Activated T-helper 1 cell treated with anti-CD3 and anti-CD28 coated beads, Interleukin-12 subunit alpha, Interleukin-12 subunit beta, Interleukin-2, Interleukin-4 antibody, amounts not matched to agents 30 ng/mL and 10 ng/mL and 1 ng/mL, durations not matched to agents 14 hours and 24 hours and 36 hours (primary cell): ENCODE measurements around the gene NME9. TPM values are rescaled to one million over a fixed set of nuclear protein-coding genes. Genes with fewer than 3 reads are reported as not detected.

ENCODE experiments used
- DNase-seq: peaks from one replicate; pipeline ENCODE4 v3.0.0; 2021; ENCODE audit warnings: low spot score
- H3K27ac Mint-ChIP-seq: one replicate; pipeline ENCODE4 v1.8.0; 2021; ENCODE audit warnings: mild to moderate bottlenecking, mixed read lengths
- H3K27me3 Mint-ChIP-seq: one replicate; pipeline ENCODE4 v1.8.0; 2022; ENCODE audit warnings: mild to moderate bottlenecking, moderate library complexity, mixed read lengths; ENCODE audit not compliant: insufficient read depth
- H3K36me3 Mint-ChIP-seq: one replicate; pipeline ENCODE4 v1.8.0; 2021; ENCODE audit warnings: low read depth, mixed read lengths
- H3K4me1 Mint-ChIP-seq: one replicate; pipeline ENCODE4 v1.8.0; 2021; ENCODE audit warnings: low read depth, mixed read lengths
- H3K4me3 Mint-ChIP-seq: one replicate; pipeline ENCODE4 v1.8.0; 2021; ENCODE audit warnings: mild to moderate bottlenecking, moderate library complexity, mixed read lengths
- H3K9me3 Mint-ChIP-seq: one replicate; pipeline ENCODE4 v1.8.0; 2021; ENCODE audit warnings: mixed read lengths
- intact Hi-C: fragments of 100-400 bp; cut with micrococcal nuclease; formaldehyde crosslinking; loops from one replicate; pipeline ENCODE4 v1.15.1; 2024
- total RNA-seq: library from RNA; stranded (reverse); gene quantifications from 2 replicates; pipeline ENCODE4 v1.2.3, GENCODE V29; 2022

NME9 gene
- total RNA-seq, 1 donor from 2014 or later = not detected

DNA sequence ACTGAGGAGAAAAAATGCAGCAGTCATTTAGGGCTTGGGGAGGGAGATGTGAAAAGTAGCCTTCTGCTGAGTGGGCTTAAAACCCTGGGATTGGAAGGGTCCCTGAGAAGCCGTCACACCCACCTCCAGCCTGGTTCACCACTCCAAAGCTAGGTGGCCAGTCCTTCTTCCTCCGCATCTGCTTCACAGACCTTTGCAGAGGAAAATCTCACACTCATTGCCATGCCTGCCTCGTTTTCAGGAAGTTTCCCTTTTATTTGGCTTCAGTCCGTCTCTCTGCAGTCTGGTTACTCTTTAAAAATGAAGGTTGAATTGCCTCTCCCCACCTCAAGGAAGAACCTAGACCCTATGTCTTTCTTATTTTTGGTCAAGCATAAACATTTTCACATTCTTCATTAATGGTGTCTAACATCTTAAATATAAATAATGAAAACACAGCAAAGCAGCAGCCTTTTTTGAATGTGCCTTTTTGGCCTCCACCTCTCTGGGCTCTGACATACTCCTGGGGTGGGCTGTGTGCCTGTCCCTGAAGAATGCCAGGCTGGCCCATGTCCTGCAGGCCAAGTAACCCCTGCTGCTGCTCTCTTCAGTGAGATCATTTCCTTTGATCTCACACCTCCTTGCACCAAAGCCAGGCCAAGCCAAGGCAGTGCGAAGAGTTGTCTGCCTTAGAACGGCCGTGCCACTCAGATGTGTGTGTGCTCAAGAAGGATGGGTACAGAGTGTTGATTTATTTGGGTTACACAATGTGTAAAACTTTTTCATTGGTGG, 29.7 kb upstream of the NME9 start:
- peaks cover 10% of the 10 kb centered on the region for H3K27me3 Mint-ChIP-seq
- H3K9me3 Mint-ChIP-seq = no peaks in the 10 kb centered on the region
- H3K4me3 Mint-ChIP-seq = no peak overlapping the region
- intact Hi-C loops = no loop called here
- no peaks in the 10 kb centered on the region for H3K4me1 Mint-ChIP-seq
- H3K36me3 Mint-ChIP-seq = no peaks in the 10 kb centered on the region
- H3K27ac Mint-ChIP-seq = no peak overlapping the region
- no peak for DNase-seq

DNA sequence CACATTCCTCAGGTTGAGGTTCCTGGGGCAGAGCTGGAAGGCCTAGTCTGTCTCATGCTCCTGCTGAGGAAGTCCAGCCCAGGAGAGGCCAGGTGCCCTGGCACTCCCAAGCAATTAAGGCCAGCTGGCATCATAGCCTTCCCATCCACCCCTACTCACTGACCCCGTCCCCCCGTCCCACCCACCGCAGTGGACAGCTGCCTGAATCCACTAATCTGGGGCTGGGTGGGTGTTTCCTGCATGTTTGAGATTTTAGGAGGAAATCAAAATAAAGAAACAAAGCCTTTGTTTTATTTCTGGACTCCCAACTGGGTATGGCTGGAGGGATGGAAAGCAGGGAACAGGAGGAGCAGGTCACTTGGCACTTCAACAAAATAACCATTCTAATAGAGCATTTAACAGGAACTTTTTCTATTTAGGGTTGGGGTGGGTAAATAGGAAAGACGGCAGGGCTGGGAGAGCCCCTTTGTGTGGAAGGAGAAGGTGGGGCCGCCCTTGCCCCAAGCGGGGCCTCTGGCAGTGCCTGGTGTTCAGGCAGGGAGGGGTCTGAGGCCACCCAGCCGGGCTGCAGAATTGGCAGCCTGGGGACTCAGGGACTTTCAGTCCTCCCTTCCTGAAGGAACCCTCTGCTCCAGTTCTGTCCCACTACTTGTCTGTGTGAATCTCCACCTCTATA, 27.2 kb upstream of the NME9 start:
- intact Hi-C loops = no loop called here
- Mint-ChIP-seq H3K36me3 (no peaks in the 10 kb centered on the region), H3K27ac (no peak overlapping the region), H3K4me3 (no peak overlapping the region), H3K27me3 (peaks cover 6% of the 10 kb centered on the region), H3K9me3 (no peaks in the 10 kb centered on the region), H3K4me1 (no peaks in the 10 kb centered on the region)
- DNase-seq = no peak

DNA sequence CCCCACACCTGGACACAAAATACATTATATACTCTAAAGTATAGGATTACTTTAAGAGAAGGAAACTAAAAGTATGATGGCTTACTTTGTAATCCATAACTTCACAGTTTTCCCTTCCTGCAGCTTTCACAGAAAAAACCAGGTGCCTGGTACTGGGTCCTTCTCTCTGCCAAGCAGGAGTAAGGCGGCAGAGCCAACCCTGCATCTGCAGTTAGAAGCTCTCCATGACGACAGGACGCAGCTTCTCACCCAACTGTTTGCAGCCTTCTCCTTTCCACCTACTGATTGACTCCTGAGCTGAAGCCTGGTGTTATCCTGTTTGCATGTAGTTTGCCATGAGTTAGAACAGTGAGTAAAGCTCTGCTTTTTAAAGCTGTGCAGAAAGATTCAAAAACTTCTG, 25.4 kb upstream of the NME9 start:
- no peaks in the 10 kb centered on the region for H3K9me3 Mint-ChIP-seq
- no peak overlapping the region for H3K4me3 Mint-ChIP-seq
- H3K36me3 Mint-ChIP-seq = no peaks in the 10 kb centered on the region
- intact Hi-C loops = no loop called here
- no peak overlapping the region for H3K27ac Mint-ChIP-seq
- H3K4me1 Mint-ChIP-seq = no peaks in the 10 kb centered on the region
- peaks cover 14% of the 10 kb centered on the region for H3K27me3 Mint-ChIP-seq
- DNase-seq = no peak

DNA sequence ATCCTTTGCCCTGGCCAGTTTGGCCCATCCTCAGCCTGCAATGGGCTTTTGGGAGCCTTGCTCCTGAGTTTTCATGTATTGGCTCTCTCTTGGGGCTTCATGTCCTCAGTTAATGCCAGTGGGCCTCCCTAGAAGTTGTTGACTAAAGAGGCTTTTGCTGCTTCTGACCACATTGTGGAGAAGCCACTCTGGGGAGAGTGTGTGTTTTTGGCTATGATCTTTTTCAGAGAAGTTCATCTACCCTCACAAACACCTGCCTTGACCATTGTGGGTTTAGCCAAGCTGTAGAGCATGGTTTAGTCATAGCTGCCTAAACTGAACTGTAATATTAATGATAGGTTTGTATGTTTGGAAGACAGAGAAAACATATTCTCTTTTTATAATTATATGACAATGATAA, 24.7 kb upstream of the NME9 start:
- Mint-ChIP-seq H3K36me3 (no peaks in the 10 kb centered on the region), H3K9me3 (no peaks in the 10 kb centered on the region), H3K4me1 (no peaks in the 10 kb centered on the region), H3K4me3 (no peak overlapping the region), H3K27ac (no peak overlapping the region), H3K27me3 (peaks cover 20% of the 10 kb centered on the region)
- intact Hi-C loops = no loop called here
- DNase-seq = no peak

DNA sequence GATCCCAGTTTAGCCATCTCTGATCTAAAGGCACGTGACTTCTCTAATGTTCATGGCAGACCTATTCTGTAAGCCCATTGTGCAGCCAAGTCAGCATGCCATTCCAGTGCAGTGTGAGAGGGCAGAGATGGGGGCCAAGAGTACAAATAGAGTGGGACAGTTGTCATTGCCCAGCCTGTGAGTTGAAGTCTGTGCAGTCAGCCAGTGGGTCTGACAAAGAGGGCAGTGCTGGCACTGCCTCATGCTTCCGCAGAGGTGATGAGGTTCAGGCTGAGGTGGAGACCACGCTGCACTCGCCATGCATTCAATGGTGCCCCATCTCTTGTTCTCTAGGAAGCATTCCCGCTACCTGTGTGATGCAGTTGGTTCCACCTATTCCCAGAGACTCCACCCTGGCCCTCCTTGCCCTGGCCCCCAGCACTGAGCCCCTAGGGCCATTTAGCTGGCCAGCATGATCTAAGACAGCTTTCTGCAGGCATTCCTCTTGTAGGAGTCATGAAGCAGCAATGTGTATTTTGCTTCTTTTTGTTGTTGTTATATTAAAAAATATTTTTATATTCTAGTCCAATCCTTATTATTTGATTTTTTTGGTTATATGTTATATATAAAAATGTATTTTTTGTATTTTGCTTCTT, 22.4 kb upstream of the NME9 start:
- peaks cover 2% of the 10 kb centered on the region for H3K36me3 Mint-ChIP-seq
- H3K4me1 Mint-ChIP-seq = peaks cover 11% of the 10 kb centered on the region
- H3K9me3 Mint-ChIP-seq = no peaks in the 10 kb centered on the region
- intact Hi-C loops = no loop called here
- peaks cover 27% of the 10 kb centered on the region for H3K27me3 Mint-ChIP-seq
- DNase-seq = no peak
- no peak overlapping the region for H3K27ac Mint-ChIP-seq
- H3K4me3 Mint-ChIP-seq = no peak overlapping the region

DNA sequence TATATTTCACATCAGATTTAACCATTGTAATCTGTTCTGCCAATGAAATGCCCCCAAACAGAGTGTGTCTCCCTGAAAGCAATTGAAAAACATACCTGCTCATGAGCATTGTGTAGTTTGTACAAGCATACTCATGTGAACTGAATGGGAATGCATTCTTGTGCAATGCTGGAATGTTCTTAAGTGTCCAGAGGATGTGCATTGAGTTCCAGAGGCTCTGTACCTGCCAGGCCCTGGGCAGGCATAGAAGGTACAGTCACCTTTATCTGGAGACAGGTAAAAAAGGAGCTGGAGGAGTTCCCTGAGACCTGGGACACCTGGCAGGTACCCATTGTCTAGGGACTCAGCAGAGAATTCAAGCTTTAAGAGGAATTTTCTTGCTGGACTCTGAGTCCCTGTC, 21.5 kb upstream of the NME9 start:
- Mint-ChIP-seq H3K27me3 (peaks cover 31% of the 10 kb centered on the region), H3K4me3 (no peak overlapping the region)
- intact Hi-C loops = no loop called here

DNA sequence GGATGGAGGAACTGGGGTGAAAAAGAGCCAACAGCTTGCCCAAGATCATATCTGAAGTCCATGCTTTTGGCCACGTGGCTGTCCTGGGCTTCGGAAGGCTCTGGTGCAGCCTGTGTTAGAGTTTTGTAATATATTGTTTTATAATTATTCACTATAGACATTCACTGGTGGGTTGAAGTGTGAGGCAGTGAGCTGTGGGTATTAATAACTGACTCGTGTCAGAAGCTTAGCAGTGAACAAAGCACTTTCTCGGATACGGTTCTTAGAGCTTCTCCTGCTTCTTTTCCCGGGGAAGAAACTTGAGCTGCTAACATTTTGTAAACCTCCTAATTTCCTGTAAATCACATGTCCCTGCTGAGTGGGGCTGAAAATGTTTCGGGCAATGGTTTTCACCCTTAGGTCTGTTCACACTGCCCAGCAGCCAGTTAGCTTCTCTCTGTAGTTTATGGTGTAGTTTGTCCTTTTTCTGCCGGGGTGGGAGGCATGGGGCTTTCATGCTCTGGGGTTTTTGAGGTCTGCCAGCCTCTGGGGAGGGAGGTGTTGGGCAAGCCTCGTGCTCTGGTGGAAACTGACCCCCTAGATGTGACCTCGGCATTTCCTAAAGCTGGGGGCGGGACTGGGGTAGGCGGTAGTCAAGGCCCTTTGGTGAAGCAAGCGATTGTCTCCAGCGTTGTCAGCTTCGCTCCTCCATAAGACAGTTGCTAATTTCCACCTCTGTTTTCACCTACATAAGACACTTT, 20.4 kb upstream of the NME9 start:
- no peak overlapping the region for H3K27ac Mint-ChIP-seq
- H3K4me3 Mint-ChIP-seq = peak overlapping the region; percentile 33
- DNase-seq = no peak
- peaks cover 31% of the 10 kb centered on the region for H3K27me3 Mint-ChIP-seq
- no peaks in the 10 kb centered on the region for H3K9me3 Mint-ChIP-seq
- intact Hi-C loops = loop anchor here (2.0 kb wide), 1 partner anchor 169 kb away; no protein-coding TSS in a partner anchor
- H3K36me3 Mint-ChIP-seq = peaks cover 2% of the 10 kb centered on the region
- peaks cover 12% of the 10 kb centered on the region for H3K4me1 Mint-ChIP-seq

More for the DNA sequence above, 21.5 kb upstream of the NME9 start:
- Mint-ChIP-seq H3K27ac (no peak overlapping the region), H3K4me1 (peaks cover 12% of the 10 kb centered on the region), H3K36me3 (peaks cover 2% of the 10 kb centered on the region), H3K9me3 (no peaks in the 10 kb centered on the region)
- no peak for DNase-seq

DNA sequence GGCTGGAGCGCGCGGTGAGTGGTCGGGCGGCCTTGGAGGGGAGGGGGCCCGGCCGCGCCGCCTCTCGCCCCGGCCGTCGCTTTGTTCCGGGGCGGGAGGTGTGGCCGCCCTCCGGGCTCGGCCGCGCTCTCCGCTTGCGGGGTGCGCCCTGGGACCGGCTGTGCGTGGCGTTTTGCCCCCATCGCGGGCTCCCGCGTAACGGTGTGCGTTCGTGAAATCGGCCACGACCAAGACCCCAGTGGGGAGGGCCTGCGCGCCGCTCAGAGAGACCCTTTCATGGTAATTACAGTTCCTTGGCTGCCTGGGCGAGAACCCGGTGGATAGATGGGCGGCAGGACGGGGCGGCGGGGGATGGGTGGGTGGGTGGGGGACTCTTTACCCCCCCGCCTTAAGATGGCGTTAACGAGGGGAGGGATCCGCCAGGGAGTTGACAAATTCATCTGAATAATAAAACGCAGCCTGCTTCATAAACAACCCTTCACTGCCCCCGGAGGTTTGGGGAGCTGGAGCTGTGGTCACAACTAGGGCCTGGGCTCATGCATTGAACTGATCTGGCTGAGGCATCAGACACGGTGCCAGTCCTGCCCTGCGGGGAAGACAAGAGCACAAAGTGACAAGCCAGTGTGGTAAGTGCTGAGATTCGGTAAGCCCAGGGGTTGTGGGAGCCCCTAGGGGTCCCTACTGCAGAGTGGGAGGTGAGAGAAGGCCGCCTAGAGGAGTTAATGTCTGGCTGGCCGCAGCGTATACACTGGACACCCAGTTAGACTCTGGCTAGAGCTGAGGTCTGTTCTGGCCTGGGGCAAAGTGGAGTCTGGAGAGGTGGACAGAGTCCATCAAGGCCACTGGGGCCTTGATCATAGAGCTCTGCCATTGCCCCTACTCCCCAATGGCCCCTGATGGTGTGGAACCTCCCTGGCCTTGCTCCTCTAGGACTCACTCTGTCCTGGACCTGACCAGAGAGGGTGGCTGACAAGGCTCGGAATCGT, 19.4 kb upstream of the NME9 start:
- H3K4me3 Mint-ChIP-seq = peak overlapping the region; percentile 67
- H3K27ac Mint-ChIP-seq = no peak overlapping the region
- no peaks in the 10 kb centered on the region for H3K9me3 Mint-ChIP-seq
- DNase-seq = no peak
- intact Hi-C loops = loop anchor here (1.0 to 2.0 kb wide), 3 partner anchors 20 to 281 kb away; partner anchors contain the start of gene NME9
- peaks cover 33% of the 10 kb centered on the region for H3K27me3 Mint-ChIP-seq
- peaks cover 12% of the 10 kb centered on the region for H3K4me1 Mint-ChIP-seq
- peaks cover 2% of the 10 kb centered on the region for H3K36me3 Mint-ChIP-seq

DNA sequence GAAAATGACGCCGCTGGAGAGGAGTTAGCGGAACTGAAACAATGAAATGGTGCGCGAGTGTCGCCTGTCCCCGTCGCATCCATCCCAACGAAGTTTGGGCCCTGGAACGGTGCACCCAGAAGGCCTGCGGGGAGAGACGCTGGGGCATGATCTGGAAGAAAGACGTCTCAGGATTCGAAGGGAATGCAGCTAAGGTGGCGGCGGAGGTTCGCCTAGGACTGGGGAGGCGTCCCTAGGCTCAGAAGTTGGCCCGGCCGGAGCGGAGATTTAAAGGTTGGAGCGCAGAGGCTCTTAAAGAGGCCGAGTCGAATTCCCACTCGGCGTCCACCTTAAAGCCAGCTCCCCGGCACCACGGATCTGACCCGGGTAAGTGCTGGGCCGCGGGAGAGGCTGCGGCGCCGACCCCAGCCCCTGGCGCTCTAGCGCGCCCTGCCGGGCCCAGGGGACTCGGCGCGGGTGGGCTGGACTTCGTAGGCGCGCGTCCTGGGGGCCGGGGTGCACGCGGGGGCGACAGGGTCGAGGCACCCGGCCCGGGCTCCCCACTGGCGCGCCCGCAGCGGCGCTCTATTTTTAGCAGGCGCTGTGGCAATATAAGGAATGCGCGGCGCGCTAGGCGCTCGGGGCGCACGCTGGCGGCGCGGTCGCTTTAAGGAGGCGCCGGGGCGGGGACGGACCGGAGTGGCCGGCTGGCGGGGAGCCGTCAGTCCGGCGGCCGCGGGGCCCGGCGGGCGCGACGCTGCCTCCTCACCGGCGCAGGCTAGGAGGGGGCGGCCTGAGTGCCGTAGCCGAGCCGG, 18.5 kb upstream of the NME9 start, which contains the start of gene MRAS:
MRAS (plus strand) TSS at position 620 of the 794 bp plus-strand sequence. CDS start 24,305 bp downstream, outside the sequence.
- H3K4me3 Mint-ChIP-seq = peak within 1 kb of the TSS; percentile 93
- H3K27me3 Mint-ChIP-seq = peaks cover 36% of the 10 kb centered on the region
- H3K36me3 Mint-ChIP-seq = peaks cover 2% of the 10 kb centered on the region
- H3K27ac Mint-ChIP-seq = peak within 1 kb of the TSS; percentile 69
- DNase-seq = no peak
- H3K4me1 Mint-ChIP-seq = peaks cover 12% of the 10 kb centered on the region
- H3K9me3 Mint-ChIP-seq = no peaks in the 10 kb centered on the region
- intact Hi-C loops = loop anchor here (1.0 to 2.0 kb wide), 3 partner anchors 19 to 280 kb away; partner anchors contain the start of gene NME9

DNA sequence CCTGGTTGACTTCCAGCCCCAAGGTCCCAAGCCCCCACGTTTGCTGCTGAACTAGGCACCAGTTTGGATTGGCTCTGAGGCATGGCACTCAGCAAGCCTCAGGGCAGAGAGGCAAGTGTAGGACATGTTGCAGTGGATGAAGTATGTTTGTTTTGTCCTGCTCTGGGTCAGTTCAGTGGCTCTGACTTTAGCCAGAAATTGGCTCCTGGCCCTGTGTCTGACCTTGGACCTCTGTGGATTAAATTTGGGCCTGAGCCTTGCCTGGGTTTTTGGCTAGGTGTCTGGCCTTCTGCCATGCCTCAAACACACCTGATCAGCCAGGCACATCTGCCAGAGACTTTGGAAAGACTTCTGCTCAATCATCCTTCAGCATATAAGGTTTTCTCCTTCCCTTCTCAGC, 15.1 kb upstream of the NME9 start:
- Mint-ChIP-seq H3K9me3 (no peaks in the 10 kb centered on the region), H3K27me3 (peaks cover 28% of the 10 kb centered on the region), H3K4me3 (no peak overlapping the region), H3K4me1 (peaks cover 12% of the 10 kb centered on the region), H3K36me3 (peaks cover 2% of the 10 kb centered on the region), H3K27ac (no peak overlapping the region)
- no peak for DNase-seq
- intact Hi-C loops = no loop called here

DNA sequence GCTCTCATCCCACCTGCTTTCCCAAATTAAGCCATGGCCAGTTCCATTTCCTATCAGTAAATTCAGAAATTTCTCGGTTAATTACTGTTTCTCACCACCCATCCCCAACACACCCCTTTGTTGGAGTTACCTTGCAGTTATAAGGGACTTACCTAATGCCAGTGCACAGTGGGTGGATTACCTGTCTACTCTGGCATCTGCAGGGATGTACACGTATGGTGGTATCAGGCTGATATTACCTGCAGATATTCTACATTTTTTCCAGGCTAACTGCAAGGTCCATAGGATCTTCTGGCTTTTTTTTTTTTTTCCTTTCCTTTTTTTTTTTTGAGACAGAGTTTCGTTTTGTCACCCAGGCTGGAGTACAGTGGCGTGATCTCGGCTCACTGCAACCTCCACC, 10.9 kb upstream of the NME9 start:
- Mint-ChIP-seq H3K4me3 (no peak overlapping the region), H3K4me1 (no peaks in the 10 kb centered on the region), H3K9me3 (no peaks in the 10 kb centered on the region), H3K27ac (no peak overlapping the region), H3K27me3 (peaks cover 7% of the 10 kb centered on the region), H3K36me3 (no peaks in the 10 kb centered on the region)
- intact Hi-C loops = no loop called here
- DNase-seq = no peak
